H1 (cell line): Measurements from ENCODE around the gene RTKN. TPM values are rescaled to one million over a fixed set of nuclear protein-coding genes. Genes with fewer than 3 reads are reported as not detected.

ENCODE experiments used
- POLR2A ChIP-seq, 2 experiments: IDR thresholded peaks; 1 replicate in 1 of 2; 2 replicates in 1 of 2; pipeline ENCODE4 v1.6.1; 2011; ENCODE audit warnings: low read depth in 2 of 2, low read length in 2 of 2, mild to moderate bottlenecking in 2 of 2; ENCODE audit errors: control extremely low read depth in 1 of 2
- RAD21 ChIP-seq, 2 experiments: IDR thresholded peaks in 1 of 2; conservative IDR thresholded peaks in 1 of 2; 2 replicates each; pipeline ENCODE4 v1.6.1; 2011; ENCODE audit warnings: low read depth in 2 of 2, low read length in 2 of 2, improper control_type of control experiment in 1 of 2, inconsistent platforms in 1 of 2, mild to moderate bottlenecking in 1 of 2, moderate library complexity in 1 of 2
- SAP30 ChIP-seq: fragments of 300-600 bp; sonication (generic); IDR thresholded peaks from 2 replicates; pipeline ENCODE4 v1.7.1; 2012; ENCODE audit warnings: low read length, moderate library complexity, mild to moderate bottlenecking, inconsistent platforms; ENCODE audit not compliant: insufficient read depth, insufficient replicate concordance
- polyA plus RNA-seq, 7 experiments: library from polyadenylated mRNA; depleted of rRNA in 3 of 7; stranded (reverse) in 5 of 7; unstranded in 2 of 7; fragments of >200 nt in 5 of 7; fragments of 200-250 nt in 2 of 7; gene quantifications; 1 replicate in 5 of 7; 2 replicates in 1 of 7; 4 replicates in 1 of 7; pipeline versions ENCODE4 v1.2.1 to v1.2.3, GENCODE V29; 2011 to 2013; ENCODE audit warnings: missing spikeins in 2 of 7, mixed read lengths in 2 of 7
- total RNA-seq: library from RNA; stranded (reverse); fragmentation: NEBNext Ultra II Directional; extraction: Animal tissue kit (Norgen Biotek cat#: 25700); gene quantifications from 2 replicates; pipeline ENCODE4 v1.2.1, GENCODE V29; 2021
- TF ChIP-seq, protein P1 (sequence below): fragments of 300-600 bp; sonication (generic); IDR thresholded peaks from 2 replicates; pipeline ENCODE4 v1.7.1; 2012; ENCODE audit warnings: low read length, moderate library complexity, mild to moderate bottlenecking, inconsistent platforms; ENCODE audit not compliant: insufficient replicate concordance

The RTKN gene
- total and polyA plus RNA-seq, 2 of the 8 experiments (the other 6 are each of a cell fraction or from before 2014, with no cell fraction given): 40.2 to 54.1 TPM

DNA sequence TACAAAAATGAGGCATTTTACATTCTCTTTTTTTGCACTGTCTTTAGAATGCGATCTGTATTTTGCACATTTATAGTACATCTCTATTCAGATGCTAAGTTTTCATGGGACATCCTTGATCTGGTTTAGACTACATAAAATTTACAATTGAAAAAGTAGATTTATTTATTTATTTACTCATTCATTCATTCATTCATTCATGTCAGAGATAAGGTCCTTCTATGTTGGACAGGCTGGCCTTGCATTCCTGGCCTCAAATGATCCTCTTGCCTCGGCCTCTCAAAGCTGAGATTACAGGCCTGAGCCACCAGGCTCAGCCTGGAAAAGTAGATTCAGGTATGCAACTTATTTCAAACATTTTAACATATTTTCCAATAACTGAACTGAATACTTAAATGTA lies 45.6 kb downstream of the RTKN start (continued):
- TF ChIP-seq, protein P1, sequence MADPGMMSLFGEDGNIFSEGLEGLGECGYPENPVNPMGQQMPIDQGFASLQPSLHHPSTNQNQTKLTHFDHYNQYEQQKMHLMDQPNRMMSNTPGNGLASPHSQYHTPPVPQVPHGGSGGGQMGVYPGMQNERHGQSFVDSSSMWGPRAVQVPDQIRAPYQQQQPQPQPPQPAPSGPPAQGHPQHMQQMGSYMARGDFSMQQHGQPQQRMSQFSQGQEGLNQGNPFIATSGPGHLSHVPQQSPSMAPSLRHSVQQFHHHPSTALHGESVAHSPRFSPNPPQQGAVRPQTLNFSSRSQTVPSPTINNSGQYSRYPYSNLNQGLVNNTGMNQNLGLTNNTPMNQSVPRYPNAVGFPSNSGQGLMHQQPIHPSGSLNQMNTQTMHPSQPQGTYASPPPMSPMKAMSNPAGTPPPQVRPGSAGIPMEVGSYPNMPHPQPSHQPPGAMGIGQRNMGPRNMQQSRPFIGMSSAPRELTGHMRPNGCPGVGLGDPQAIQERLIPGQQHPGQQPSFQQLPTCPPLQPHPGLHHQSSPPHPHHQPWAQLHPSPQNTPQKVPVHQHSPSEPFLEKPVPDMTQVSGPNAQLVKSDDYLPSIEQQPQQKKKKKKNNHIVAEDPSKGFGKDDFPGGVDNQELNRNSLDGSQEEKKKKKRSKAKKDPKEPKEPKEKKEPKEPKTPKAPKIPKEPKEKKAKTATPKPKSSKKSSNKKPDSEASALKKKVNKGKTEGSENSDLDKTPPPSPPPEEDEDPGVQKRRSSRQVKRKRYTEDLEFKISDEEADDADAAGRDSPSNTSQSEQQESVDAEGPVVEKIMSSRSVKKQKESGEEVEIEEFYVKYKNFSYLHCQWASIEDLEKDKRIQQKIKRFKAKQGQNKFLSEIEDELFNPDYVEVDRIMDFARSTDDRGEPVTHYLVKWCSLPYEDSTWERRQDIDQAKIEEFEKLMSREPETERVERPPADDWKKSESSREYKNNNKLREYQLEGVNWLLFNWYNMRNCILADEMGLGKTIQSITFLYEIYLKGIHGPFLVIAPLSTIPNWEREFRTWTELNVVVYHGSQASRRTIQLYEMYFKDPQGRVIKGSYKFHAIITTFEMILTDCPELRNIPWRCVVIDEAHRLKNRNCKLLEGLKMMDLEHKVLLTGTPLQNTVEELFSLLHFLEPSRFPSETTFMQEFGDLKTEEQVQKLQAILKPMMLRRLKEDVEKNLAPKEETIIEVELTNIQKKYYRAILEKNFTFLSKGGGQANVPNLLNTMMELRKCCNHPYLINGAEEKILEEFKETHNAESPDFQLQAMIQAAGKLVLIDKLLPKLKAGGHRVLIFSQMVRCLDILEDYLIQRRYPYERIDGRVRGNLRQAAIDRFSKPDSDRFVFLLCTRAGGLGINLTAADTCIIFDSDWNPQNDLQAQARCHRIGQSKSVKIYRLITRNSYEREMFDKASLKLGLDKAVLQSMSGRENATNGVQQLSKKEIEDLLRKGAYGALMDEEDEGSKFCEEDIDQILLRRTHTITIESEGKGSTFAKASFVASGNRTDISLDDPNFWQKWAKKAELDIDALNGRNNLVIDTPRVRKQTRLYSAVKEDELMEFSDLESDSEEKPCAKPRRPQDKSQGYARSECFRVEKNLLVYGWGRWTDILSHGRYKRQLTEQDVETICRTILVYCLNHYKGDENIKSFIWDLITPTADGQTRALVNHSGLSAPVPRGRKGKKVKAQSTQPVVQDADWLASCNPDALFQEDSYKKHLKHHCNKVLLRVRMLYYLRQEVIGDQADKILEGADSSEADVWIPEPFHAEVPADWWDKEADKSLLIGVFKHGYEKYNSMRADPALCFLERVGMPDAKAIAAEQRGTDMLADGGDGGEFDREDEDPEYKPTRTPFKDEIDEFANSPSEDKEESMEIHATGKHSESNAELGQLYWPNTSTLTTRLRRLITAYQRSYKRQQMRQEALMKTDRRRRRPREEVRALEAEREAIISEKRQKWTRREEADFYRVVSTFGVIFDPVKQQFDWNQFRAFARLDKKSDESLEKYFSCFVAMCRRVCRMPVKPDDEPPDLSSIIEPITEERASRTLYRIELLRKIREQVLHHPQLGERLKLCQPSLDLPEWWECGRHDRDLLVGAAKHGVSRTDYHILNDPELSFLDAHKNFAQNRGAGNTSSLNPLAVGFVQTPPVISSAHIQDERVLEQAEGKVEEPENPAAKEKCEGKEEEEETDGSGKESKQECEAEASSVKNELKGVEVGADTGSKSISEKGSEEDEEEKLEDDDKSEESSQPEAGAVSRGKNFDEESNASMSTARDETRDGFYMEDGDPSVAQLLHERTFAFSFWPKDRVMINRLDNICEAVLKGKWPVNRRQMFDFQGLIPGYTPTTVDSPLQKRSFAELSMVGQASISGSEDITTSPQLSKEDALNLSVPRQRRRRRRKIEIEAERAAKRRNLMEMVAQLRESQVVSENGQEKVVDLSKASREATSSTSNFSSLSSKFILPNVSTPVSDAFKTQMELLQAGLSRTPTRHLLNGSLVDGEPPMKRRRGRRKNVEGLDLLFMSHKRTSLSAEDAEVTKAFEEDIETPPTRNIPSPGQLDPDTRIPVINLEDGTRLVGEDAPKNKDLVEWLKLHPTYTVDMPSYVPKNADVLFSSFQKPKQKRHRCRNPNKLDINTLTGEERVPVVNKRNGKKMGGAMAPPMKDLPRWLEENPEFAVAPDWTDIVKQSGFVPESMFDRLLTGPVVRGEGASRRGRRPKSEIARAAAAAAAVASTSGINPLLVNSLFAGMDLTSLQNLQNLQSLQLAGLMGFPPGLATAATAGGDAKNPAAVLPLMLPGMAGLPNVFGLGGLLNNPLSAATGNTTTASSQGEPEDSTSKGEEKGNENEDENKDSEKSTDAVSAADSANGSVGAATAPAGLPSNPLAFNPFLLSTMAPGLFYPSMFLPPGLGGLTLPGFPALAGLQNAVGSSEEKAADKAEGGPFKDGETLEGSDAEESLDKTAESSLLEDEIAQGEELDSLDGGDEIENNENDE: no peak
- TF ChIP-seq RAD21 (IDR thresholded peaks at IDR 0.05 in 1 of 2, conservative IDR thresholded peaks at IDR 0.05 in 1 of 2; ENCODE audit: low read depth in 2 of 2, low read length in 2 of 2): no peak
- TF ChIP-seq SAP30: no peak
- TF ChIP-seq POLR2A (IDR thresholded peaks at IDR 0.05; ENCODE audit: control extremely low read depth in 1 of 2, low read depth in 2 of 2, low read length in 2 of 2): no peak
- TF ChIP-seq, all 59 proteins: peak for 0
